Measurements from ENCODE around the gene PTPRG.

The PTPRG gene

DNA sequence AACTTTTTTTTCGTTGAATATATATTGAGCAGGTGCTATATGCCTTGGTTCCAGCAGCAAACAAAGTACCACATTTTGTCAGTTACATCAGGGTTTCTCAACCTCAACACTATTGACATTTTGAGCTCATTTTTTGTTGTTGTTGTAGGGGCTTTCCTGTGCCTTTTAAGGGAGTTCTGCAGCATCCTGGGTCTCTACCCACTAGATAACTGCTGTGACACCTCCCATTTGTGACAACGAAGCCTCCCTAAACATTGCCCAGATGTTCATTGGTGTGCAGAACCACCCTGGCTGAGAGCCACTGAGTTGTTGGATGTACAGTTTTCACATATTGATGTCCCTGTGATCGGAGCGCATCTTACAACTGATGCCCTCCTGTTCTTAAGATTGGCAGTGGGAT is 382.6 kb downstream of the PTPRG start:
- DNase-seq, result no peak

DNA sequence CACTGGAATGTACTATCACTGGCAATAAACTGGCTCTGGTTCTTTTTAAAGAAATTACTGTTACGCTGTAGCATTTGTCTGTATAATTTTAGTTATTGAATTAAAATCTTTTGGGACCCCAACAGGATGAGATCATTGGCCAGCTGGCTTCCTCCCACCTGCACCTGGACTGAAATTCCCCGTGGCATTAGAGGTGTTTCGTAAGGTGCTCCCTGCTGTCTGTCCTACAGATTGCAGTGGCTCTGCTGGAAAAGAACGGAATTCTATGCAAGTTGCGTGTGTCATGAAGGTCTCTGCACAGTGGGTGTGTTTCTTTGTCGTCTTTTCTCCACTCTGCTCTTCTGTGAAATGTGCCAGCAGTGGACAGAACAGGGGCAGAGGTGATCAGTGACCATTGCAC is 383.4 kb downstream of the PTPRG start:
- DNase-seq, result no peak

DNA sequence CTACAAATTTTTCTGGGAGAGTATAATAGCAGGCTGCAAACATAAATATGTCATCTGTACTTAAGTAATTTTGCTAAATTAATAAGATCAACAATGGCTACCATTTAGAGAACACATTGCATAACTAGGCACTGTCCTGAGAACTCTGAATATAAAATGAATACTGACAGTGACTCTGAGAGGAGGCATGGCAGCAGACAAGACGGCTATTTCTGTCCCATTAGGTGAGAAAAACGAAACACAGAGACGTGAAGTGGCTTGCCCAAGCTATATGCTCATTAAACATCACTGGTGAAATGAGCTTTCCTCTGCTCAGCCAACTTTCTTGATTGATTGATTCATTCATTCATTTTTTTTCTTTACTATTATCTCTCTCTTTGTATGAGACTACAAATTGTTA is 384.3 kb downstream of the PTPRG start:
- DNase-seq, result no peak

DNA sequence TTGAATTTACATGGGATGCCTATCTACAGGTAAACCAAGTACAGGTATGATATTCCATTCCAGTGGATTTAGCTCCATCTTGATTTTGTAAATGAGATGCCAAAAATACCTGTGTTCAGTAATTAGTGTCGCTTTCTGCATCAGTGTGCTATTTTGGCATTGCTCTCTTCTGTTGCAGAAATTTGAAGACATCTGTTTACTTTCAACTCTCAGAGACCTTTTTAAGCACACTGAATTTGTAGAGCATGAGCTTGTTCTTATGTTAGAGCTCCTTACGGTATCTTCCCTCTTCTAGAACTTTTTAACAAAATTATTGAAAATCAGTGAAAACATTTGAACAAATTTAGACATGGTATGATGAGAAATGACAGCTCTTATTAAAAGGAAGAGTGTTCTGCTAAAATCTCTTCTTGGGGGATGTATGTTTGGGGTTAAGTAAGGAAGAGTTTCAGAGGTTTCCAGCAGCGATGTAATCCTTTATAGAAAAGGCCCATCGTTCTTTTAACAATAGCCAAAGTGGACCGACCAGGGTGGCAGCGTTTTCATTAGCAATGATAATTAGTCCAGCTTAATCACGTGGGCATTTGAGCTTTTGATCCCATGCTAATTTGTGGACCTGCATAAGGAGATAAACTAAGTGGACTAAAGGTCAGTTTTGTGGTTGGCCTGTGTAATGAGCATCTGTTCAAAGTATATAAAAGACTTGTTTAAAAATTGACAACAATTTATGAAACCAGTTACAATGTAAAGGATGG is 385.4 kb downstream of the PTPRG start:
- DNase-seq, result no peak

DNA sequence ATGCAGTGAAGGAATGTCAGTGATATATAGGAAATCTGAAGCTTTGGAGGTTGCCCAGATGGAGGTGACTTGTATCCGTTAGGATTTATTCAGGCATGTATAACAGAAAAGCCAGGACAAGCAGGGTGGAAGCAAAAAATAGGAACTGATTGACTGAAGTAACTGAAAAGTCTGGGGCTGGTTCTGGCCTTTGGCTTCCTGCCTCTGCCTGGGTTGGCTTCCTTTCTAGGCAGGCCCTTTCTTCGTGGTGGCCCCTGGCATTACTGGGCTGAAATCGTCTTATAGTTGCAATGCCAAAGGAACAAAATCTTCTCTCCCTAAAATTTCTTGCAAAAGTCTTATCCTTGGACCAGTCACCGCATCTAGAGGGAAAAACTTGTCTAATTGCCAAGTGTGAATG is 386.1 kb downstream of the PTPRG start:
- DNase-seq, result no peak

DNA sequence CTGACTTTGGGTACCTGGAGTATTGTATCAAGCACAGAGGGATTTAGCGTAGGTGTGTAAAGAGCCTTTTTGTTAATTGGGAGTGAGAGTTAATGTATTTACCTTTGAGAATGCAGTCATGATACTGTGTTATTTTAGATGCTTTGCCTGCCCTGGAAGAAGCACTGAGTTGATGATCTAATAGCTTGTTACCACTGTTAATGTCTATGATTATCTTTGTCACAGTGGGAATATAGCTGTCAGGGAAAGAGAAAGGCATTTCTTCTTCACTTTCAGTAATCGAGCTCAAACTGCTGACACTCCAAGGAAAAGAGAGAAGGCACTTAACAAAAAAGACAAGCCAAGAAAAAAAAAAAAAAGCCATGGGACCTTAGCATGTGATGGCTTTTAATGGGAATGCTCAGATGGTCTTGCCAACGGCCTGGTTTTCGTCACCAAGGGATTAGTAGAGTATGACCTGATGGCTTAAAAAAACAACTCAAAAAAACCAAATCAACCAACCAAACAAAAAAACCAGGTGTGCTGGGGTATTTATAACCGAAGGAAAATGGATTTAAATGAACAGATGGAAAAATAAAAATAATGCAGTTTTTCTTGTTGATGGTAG is 387.4 kb downstream of the PTPRG start:
- no peak for DNase-seq

DNA sequence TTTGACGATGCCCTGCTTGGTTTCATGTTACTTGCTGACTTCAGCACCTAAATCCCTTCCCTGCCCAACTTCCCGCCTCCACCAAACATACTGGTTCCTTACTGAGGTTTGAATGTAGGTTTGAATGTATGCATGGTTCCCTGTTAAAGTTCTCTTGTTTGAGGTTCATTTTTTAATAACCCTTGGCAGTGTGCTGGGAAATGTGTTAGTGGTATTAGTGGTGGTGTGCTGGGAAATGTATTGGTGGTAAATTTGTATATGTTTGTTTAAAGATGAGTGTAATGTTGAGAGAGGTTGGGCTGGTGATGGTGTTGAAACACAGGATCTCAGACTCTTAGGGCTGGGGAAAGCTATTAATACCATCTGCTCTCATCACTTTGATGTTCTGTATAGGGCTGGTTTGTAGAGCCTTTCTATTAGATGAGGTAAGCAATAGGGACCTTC is 392.7 kb downstream of the PTPRG start:
- no peak for DNase-seq

DNA sequence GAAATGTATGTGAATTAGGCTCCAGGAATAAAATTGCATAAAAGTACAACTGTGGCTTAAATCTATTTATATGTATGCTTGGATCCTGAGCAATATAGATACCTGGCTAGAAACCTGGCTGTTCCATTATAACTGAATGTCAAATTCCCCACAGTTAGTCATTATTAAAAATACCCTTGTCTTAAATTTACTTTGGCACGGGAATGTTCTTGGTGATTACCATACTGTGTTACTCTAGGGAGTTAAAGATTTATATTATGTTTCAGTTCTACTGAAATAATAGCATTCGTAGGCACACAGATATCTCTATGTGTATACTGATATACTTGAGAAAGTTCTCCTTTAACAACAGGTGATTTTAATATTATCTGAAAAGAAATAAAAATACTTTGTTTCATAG is 394.1 kb downstream of the PTPRG start:
- DNase-seq, result no peak

DNA sequence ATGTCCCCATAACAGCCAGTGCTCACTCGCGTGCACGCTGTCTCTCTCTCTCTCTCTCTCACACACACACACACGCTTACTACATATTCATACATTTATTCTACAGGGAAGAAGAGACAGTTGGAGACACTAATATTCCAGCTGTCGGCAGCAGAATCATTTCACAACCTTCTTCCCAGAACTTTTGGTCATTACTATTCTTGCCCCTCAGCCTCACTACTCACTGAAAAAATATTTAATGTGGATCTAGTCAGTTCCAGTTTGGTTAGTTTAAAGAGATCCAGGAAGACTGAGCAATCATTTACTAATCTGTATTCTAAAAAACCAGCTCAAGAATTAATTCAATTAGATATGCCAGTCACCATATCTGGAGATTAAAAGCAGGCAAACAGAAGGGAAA is 394.9 kb downstream of the PTPRG start:
- no peak for DNase-seq

DNA sequence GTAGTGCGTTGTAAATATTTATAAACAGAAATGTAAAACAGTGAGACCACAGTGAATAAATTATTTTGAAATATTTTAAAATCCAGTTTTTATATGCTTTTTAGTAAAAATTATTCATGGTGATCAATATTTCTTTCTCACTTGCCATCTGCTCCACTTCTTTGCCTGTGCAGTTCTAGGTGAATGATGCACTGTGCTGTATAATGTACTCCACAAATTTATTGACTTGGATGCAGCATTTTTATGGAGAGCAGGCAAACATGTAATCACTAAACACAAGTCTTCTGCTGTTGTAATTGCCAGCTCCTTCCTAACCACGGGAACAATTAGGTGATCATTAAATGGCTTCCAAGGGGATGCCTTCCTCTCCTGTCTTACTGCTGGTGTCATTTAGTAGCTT is 395.9 kb downstream of the PTPRG start:
- no peak for DNase-seq

DNA sequence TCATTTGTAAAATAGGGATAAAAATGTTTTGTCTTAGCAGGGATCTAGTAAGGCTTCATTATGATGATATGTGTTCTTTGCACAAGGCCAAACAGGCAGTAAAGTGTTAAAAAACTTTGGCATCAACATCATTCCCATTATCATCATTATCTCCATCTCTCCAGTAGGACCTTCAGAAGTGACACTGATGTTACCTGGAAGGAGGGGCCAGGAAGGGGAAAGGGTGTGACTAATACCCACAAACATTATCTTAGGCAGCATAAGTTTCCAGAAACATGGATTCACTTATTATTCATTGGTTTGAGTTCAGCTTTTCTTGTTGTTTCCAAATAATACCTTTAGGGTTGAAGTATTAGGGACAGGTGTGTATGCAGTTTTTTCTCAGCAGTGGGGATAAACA is 399.6 kb downstream of the PTPRG start:
- no peak for DNase-seq

DNA sequence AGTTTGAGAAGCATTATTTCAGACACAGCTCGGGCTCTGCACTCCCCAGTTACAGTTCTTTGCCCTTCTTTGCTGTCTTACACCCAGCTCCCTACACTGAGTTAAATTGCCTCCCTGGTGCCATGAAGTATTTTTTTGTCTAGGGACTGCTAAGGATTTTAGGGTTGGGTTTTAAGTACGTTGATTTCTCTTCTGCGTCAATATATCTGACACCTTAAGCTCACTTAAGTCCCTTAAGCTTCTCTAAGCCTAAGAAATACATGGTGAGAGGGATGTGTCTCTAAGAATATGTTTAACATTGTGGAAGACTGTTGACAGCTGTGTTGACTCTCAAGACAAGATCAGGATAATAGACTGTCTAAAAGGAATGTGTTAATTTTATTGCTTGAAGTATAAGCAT is 400.5 kb downstream of the PTPRG start:
- no peak for DNase-seq

DNA sequence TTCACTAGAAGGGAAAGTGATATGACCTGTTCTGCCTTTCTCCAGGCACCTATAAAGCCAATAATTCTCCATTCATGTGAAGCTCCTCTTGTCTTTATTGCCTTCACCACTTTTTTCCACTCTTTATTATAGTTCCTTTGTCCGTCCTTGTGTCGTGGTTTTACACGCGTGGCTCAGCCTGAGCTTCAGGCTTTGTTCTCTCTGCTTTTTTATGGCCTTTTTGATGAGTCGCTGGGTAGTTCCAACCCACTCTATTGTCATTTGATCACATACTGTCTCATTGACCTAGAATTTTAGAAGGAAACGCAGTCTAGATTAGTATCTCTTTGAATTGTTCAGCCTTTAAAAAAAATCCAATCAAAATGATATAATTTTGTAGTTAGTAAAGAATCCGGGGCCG is 403.2 kb downstream of the PTPRG start:
- DNase-seq, result no peak

DNA sequence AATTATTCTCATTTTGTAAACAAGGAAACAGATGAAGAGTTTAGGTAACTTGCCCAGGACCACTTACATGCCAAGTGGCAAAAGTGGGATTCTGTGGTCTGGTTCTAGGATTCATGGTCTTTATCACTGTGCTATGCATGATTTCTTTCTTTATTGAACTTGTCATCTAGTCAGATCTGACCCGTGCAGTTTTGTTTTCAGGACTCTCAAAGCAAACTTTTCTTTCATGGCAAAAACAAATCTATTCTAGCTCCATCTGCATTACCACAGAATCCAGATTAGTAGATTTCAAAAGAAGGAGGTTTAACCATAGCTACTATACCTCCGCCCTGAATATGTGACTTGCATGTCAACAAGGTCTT is 404.4 kb downstream of the PTPRG start:
- no peak for DNase-seq

DNA sequence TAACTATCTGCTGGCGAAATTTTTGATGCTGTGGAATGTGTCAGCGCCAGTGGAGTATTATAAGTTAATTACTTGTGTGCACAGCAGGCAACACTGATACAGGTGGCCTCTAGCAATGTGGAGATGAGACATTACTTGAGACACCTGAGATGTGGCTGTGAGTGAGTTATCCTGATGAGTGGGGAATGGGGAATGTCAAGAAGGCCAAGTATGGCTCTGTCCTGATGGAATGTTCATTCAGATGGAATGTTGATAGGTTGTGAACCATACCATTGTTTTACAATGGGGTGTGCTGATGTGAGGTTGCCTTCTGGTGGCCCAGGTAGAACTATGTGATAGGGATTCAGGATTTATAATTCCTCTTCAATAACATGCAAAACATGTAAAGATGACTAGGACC is 404.8 kb downstream of the PTPRG start:
- DNase-seq, result no peak

DNA sequence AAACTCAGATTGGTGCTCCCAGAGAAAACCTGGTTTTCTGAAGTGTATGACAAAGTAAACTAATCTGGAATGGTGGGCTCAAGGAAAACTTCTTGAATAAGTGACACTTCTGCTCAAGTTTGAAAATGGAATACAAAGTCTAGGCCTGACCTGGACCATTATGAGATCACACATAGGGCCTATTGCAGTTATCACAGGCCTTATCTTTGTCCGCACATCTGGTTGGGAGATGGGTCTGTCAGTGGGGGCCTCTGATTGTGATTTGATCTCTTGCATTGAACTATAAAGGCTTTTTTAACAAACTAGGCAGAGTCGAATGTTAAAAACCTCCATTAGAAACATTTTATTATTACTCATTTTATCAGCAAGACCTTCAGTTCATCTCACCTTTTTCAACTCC is 405.6 kb downstream of the PTPRG start:
- DNase-seq, result no peak

DNA sequence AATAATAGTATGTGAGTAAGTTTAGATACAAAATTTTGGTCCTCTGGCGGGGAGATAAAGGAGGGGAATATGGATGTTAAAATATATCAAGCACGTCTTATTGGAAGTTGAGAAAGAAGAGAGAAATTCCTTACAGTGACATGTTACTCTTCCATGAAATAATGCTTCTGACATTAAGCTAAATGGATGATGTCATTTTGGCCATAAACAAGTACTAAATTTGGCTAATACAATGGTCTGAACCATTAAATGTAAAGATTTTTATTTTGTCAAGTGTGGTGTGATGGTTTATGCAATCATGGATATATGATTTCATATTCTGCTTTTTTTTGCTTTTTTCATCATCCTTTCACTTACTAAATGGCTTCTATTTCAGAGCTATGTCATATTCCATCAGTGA is 406.6 kb downstream of the PTPRG start:
- DNase-seq, result no peak

DNA sequence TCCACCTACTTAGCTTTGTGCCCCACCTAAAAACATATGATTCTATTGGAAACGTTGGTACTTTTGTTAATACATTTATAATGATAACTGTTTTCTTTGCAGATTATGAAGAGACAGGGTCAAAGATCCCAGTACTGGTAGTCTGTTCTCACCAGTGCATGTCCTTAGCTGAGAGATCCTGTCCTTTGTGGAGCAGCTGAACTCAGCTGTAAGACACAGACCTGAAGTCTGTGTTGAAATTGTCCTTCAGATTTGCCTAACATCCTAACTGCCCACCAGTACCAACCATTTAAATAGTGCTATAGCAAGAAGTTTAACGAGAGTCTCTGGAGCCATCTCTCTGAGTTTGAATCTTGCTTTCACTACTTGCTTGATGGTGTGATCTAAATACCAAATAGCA is 413.3 kb downstream of the PTPRG start:
- no peak for DNase-seq

DNA sequence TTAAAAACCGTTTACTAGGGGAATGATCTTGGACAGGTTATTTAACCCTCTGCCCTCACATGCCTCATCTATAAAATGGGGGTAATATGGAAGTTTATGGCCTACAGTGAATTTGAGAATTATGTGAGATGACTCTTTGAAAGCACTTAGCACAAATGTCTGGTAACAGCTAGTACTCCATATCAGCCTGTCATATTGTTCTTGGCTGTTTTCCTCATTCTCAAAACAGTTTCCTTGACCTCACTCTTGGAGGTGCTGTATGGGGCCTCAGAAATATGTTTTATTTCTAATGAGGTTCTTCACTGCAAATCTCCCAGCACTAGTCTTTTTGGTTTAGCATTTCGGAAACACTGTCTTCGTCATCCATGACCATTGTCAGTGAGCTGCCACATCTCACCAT is 413.8 kb downstream of the PTPRG start:
- DNase-seq, result no peak

DNA sequence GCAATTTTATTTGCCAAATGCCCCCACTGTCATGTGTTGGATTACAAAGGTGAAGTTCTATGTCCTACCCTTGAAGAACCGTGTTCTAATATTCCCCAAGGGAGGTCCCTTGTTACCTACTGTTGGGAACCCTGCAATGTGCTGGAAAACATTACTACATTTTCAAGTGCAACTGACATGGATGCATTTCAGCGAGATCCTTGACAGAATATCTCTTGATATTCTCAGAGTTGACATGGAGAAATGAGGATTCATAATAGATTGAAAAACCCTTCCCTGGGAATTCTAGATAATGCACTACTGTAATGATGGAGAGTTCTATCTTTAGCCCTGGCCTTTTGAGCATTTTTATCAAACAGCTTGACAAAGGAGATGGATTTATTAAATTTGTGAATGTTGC is 414.6 kb downstream of the PTPRG start:
- DNase-seq, result no peak

DNA sequence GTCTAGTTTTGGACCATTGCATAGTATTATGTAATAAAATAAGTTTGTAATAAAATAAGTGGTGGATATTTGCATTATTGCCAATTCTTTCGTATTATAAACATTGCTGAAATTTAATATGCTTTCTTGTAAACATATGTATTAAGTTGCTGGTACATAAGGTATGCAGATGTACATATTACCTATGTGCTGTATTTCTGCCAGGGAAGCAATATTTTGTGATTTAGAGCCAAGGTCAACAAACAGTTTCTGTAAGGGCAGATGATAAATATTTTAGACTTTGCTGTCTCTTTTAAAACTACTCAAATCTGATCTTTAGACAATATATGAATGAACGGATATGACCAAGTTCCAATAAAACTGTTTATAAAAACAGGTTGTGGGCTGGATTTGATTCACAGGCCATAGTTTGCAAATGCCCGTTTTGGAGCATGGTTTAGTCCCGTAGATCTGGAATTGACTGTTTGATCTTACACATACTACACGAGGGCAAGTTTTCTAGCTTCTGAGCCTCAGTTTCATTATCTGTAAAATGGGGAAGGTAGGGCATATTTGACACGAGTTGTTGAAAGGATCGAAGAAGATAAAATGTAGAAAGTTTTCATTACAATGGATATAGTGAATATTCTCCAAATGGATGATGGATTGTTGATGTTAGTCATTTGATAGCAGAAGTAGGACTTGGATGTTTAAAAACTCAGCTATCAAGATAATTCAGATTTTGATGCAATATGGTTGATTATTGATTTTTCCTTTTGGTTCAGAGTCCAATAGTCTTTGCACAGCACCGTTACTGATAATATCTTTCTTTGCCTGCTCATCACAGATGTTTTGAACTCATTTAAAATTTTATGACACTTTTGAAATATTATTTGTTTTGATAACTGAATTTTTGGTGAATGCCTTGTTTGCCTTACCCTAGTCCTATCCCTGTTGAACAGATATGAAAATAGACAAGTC is 417.4 kb downstream of the PTPRG start:
- no peak for DNase-seq

DNA sequence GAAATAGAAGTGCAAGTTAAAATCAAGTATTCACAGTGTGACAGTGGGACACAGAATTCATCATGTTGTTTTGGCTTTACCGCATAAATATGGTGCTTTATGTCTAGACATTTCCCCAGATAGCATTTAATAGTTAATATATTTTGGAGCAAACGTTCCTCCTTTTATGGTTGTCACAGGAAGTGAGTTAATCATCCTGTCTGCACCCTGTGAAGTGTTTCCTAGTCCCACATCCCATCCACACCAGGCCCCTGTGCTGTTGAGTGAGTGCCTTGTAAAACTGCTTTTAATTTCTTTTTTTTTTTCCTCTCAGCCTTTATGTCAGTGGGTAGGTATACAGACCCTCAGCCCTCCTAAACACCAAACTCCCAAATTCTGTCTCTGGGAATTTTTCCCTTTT is 418.3 kb downstream of the PTPRG start:
- no peak for DNase-seq

DNA sequence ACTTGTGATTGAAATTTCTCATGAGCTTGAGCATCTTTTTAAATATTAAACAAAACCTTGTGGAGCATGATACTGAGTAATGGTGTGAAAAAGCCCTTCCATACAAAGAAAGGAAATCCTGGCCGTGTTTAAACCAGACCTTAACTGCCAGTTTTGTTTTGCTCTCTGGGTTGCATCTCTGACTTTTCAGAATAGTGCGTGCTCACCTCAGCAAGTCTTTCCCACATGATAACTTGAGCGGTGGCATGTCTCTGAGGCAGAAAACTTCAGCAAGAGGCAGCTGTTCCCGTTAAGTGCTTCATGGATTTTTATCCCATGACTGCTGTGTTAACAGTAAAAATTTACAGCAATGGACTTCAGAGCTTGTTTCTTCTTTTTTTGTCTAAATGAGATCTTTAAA is 418.7 kb downstream of the PTPRG start:
- no peak for DNase-seq

DNA sequence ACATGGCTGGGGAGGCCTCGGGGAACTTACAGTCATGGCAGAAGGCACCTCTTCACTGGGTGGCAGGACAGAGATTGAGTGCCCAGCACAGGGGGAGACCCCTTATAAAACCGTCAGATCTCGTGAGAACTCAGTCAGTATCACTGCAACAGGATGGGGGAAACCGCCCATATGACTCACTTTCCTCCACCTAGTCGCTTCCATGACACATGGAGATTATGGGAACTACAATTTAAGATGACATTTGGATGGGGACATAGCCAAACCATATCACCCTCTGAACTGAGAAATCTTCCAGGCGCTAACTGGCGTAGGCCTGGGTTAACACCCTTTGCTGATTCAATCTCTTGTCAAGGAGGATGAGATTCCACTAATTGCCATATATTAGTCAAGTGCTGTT is 419.7 kb downstream of the PTPRG start:
- DNase-seq, result no peak
